22Rv1 (cell line): ENCODE results near the gene MCEE.
"Not testable (repeated sequence)": the region's sequence is repeated elsewhere in the genome, so short reads cannot be mapped to it uniquely, and the experiment has no call there.

Experiments
- CTCF ChIP-seq: fragments of 450-650 bp; IDR thresholded peaks from 2 replicates; pipeline ENCODE4 v1.5.1; 2017; ENCODE audit warnings: mild to moderate bottlenecking
- ZFX ChIP-seq: fragments of 450-650 bp; IDR thresholded peaks from 2 replicates; pipeline ENCODE4 v1.6.1; 2017; ENCODE audit warnings: antibody characterized with exemption, borderline replicate concordance

GRCh38 chr2:71083752-71084312 lies 46.2 kb downstream of the MCEE start:
- not testable (repeated sequence) for TF ChIP-seq CTCF, ZFX
